GM21786 (cell line): ENCODE results near the gene ARHGEF5.
"Not testable (repeated sequence)": the region's sequence is repeated elsewhere in the genome, so short reads cannot be mapped to it uniquely, and the experiment has no call there.

ENCODE experiments used
- ATAC-seq: cut with Tn5 transposase; IDR thresholded peaks from one replicate; pipeline ENCODE4 v1.9.1; 2021; ENCODE audit not compliant: unreplicated experiment

Gene ARHGEF5

GRCh38 chr7:144418931-144419330 is 63.7 kb downstream of the ARHGEF5 start:
- ATAC-seq = not testable (repeated sequence)

GRCh38 chr7:144427539-144427938 is 72.3 kb downstream of the ARHGEF5 start:
- ATAC-seq = not testable (repeated sequence)

GRCh38 chr7:144428431-144428830 is 73.2 kb downstream of the ARHGEF5 start:
- no peak for ATAC-seq
